Measurements from ENCODE around the gene TAF1D. TPM values are rescaled to one million over a fixed set of nuclear protein-coding genes. Genes with fewer than 3 reads are reported as not detected.
A peak's percentile ranks its signal among the peaks of the same experiment; 100 is the strongest.
"Not testable (repeated sequence)": the region's sequence is repeated elsewhere in the genome, so short reads cannot be mapped to it uniquely, and the experiment has no call there.

TAF1D gene
- total RNA-seq, 1 donor from 2014 or later, result 316 TPM

DNA sequence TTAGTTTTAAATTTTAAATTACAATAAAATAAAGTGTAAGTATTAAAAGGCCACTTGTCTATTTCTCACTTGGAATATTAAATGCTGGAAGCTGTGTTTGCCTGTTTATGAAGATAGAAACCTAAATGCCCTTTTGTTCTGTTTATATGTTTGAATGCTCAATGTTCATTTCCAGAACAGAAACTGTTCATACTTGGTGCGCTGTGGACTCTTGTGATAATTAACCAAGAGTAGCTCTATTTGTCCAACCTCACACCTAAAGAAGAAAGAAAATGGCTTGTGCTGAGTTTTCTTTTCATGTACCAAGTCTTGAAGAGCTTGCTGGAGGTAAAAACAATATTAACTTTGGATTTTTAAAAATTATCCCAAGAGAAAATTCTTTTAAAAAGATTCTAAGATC lies 5.8 kb upstream of the TAF1D start:
- Mint-ChIP-seq H3K27me3 (ENCODE audit: insufficient read depth, low read depth) (no peaks in the 10 kb centered on the region), H3K4me1 (peaks cover 15% of the 10 kb centered on the region), H3K27ac (no peak overlapping the region), H3K9me3 (no peaks in the 10 kb centered on the region), H3K36me3 (peaks cover 4% of the 10 kb centered on the region), H3K4me3 (no peak overlapping the region)
- no peaks in the 10 kb centered on the region for H4K20me1 ChIP-seq (ENCODE audit: low read depth)
- H3K36me3 ChIP-seq, result no peaks in the 10 kb centered on the region
- peaks cover 15% of the 10 kb centered on the region for H3K4me1 ChIP-seq
- H3K27ac ChIP-seq, result no peak overlapping the region
- peaks cover 37% of the 10 kb centered on the region for H3K79me2 ChIP-seq (ENCODE audit: low read depth)
- H2AFZ ChIP-seq (replicated peaks), result no peak overlapping the region
- H3K27me3 ChIP-seq, result no peaks in the 10 kb centered on the region
- no peak for DNase-seq (ENCODE audit: low spot score)
- TF ChIP-seq EZH2phosphoT487 (IDR thresholded peaks at IDR 0.05) (no peak), EZH2 (IDR thresholded peaks at IDR 0.05) (no peak)
- TF ChIP-seq, protein P1, sequence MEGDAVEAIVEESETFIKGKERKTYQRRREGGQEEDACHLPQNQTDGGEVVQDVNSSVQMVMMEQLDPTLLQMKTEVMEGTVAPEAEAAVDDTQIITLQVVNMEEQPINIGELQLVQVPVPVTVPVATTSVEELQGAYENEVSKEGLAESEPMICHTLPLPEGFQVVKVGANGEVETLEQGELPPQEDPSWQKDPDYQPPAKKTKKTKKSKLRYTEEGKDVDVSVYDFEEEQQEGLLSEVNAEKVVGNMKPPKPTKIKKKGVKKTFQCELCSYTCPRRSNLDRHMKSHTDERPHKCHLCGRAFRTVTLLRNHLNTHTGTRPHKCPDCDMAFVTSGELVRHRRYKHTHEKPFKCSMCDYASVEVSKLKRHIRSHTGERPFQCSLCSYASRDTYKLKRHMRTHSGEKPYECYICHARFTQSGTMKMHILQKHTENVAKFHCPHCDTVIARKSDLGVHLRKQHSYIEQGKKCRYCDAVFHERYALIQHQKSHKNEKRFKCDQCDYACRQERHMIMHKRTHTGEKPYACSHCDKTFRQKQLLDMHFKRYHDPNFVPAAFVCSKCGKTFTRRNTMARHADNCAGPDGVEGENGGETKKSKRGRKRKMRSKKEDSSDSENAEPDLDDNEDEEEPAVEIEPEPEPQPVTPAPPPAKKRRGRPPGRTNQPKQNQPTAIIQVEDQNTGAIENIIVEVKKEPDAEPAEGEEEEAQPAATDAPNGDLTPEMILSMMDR (IDR thresholded peaks at IDR 0.05), result no peak
- H3K4me2 ChIP-seq, result no peak overlapping the region
- no peak overlapping the region for H3K4me3 ChIP-seq
- no peak overlapping the region for H3K9ac ChIP-seq
- H3K9me3 ChIP-seq (ENCODE audit: low read depth), result no peaks in the 10 kb centered on the region
- H3F3A ChIP-seq (ENCODE audit: low read depth), result no peaks in the 10 kb centered on the region

DNA sequence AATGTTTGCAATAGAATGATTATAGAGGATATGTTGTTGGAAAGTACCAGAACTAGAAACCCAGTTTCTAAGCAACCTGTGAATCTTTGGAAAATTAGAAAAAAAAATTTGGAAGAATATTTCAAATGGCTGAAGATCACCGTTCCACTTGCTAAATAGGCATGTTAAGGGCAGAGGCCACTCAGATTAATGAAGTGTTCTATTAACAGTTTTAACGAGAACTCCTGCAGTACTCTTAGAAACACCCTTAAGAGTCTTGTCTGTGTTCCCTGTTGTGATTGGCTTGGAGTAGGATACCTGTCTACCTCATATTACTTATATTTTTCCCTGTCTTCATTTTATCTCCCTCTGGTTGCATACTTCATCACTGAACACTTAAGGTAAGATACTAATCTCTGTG lies 4.8 kb upstream of the TAF1D start:
- peaks cover 15% of the 10 kb centered on the region for H3K4me1 ChIP-seq
- peaks cover 2% of the 10 kb centered on the region for H3F3A ChIP-seq (ENCODE audit: low read depth)
- H4K20me1 ChIP-seq (ENCODE audit: low read depth), result no peaks in the 10 kb centered on the region
- H3K4me3 ChIP-seq, result no peak overlapping the region
- TF ChIP-seq EZH2 (IDR thresholded peaks at IDR 0.05) (no peak), EZH2phosphoT487 (IDR thresholded peaks at IDR 0.05) (no peak)
- TF ChIP-seq, protein P1 (IDR thresholded peaks at IDR 0.05), result no peak
- Mint-ChIP-seq H3K27ac (no peak overlapping the region), H3K9me3 (no peaks in the 10 kb centered on the region), H3K36me3 (peaks cover 4% of the 10 kb centered on the region), H3K4me3 (no peak overlapping the region), H3K27me3 (ENCODE audit: insufficient read depth, low read depth) (no peaks in the 10 kb centered on the region), H3K4me1 (peaks cover 15% of the 10 kb centered on the region)
- no peaks in the 10 kb centered on the region for H3K36me3 ChIP-seq
- no peaks in the 10 kb centered on the region for H3K27me3 ChIP-seq
- no peak overlapping the region for H2AFZ ChIP-seq (replicated peaks)
- DNase-seq (ENCODE audit: low spot score), result no peak
- no peak overlapping the region for H3K27ac ChIP-seq
- peak overlapping the region; percentile 27 for H3K4me2 ChIP-seq
- H3K9me3 ChIP-seq (ENCODE audit: low read depth), result no peaks in the 10 kb centered on the region
- H3K9ac ChIP-seq, result no peak overlapping the region
- H3K79me2 ChIP-seq (ENCODE audit: low read depth), result peaks cover 46% of the 10 kb centered on the region

DNA sequence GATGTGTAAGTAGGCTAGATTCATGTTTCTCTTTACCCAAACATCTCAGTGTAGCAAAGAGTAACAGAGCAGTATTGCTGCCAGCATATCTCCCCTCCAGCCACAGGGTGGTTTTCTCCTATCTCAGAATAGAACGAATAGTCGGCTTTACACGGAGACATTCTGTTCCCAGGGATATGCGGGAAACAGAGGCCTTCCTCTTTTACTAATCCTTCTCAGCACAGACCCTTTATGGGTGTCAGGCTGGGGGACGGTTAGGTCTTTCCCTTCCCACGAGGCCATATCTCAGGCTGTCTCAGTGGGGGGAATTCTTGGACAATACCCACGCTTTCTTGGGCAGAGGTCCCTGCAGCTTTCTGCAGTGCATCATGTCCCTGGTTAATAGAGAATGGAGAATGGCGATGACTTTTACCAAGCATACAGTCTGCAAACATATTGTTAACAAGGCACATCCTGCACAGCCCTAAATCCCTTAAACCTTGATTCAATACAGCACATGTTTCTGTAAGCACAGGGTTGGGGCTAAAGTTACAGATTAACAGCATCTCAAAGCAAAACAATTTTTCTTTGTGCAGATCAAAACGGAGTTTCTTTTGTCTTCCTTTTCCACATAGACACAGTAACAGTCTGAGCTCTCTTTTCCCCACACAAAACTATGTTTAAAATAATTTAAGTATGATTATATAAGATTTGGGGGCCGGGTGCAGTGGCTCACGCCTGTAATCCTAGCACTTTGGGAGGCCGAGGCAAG lies 3.9 kb upstream of the TAF1D start:
- not testable (repeated sequence) for H4K20me1 ChIP-seq (ENCODE audit: low read depth); H3K27ac Mint-ChIP-seq; H3K27me3 Mint-ChIP-seq (ENCODE audit: insufficient read depth, low read depth); H3K4me3 Mint-ChIP-seq; H3K36me3 Mint-ChIP-seq; H3K4me3 ChIP-seq; H2AFZ ChIP-seq (replicated peaks); H3K27me3 ChIP-seq; H3K9me3 ChIP-seq (ENCODE audit: low read depth); H3K9ac ChIP-seq; H3F3A ChIP-seq (ENCODE audit: low read depth); H3K36me3 ChIP-seq; H3K9me3 Mint-ChIP-seq
- H3K4me2 ChIP-seq, result peak overlapping the region; percentile 27
- DNase-seq (ENCODE audit: low spot score), result peak; percentile 20
- peaks cover 55% of the 10 kb centered on the region for H3K79me2 ChIP-seq (ENCODE audit: low read depth)
- peaks cover 15% of the 10 kb centered on the region for H3K4me1 ChIP-seq
- peak overlapping the region; percentile 67 for H3K27ac ChIP-seq
- H3K4me1 Mint-ChIP-seq, result peaks cover 19% of the 10 kb centered on the region

DNA sequence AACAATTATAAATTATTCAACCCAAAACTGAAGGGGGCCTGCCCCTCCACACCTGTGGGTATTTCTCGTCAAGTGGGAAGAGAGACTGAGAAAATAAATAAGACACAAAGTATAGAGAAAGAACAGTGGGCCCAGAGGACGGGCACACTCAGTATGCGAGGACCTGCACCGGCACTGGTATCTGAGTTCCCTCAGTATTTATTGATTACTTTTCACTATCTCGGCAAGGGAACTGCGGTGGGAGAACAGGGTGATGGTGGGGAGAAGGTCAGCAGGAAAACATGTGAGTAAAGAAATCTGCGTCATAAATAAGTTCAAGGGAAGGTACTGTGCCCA lies 3.3 kb upstream of the TAF1D start:
- Histone ChIP-seq H3K79me2 (ENCODE audit: low read depth) (peaks cover 61% of the 10 kb centered on the region), H3K4me2 (peak overlapping the region; percentile 27), H3K27me3 (no peaks in the 10 kb centered on the region), H2AFZ (replicated peaks) (no peak overlapping the region), H3K9me3 (ENCODE audit: low read depth) (no peaks in the 10 kb centered on the region), H3K4me1 (peaks cover 15% of the 10 kb centered on the region), H4K20me1 (ENCODE audit: low read depth) (peaks cover 11% of the 10 kb centered on the region), H3K9ac (no peak overlapping the region), H3F3A (ENCODE audit: low read depth) (peaks cover 4% of the 10 kb centered on the region), H3K4me3 (no peak overlapping the region), H3K36me3 (peaks cover under 1% of the 10 kb centered on the region), H3K27ac (no peak overlapping the region)
- Mint-ChIP-seq H3K4me1 (peaks cover 24% of the 10 kb centered on the region), H3K27ac (peak overlapping the region; percentile 40), H3K4me3 (no peak overlapping the region), H3K9me3 (no peaks in the 10 kb centered on the region), H3K36me3 (peaks cover 3% of the 10 kb centered on the region), H3K27me3 (ENCODE audit: insufficient read depth, low read depth) (no peaks in the 10 kb centered on the region)
- TF ChIP-seq EZH2phosphoT487 (IDR thresholded peaks at IDR 0.05) (no peak), EZH2 (IDR thresholded peaks at IDR 0.05) (no peak)
- TF ChIP-seq, protein P1 (IDR thresholded peaks at IDR 0.05), result no peak
- no peak for DNase-seq (ENCODE audit: low spot score)
